Keratinocyte (primary cell): Measurements from ENCODE around the gene PITX3.

Source experiments
- CTCF ChIP-seq, 3 experiments: IDR thresholded peaks in 1 of 3; conservative IDR thresholded peaks in 1 of 3; optimal IDR thresholded peaks in 1 of 3; 2 replicates in 2 of 3; 3 replicates in 1 of 3; pipeline versions ENCODE3 to v1.5.1; 2011; ENCODE audit warnings: low read length in 3 of 3, mild to moderate bottlenecking in 3 of 3, moderate library complexity in 2 of 3, control low read depth in 1 of 3, inconsistent platforms in 1 of 3; ENCODE audit not compliant: insufficient read depth in 2 of 3; ENCODE audit errors: extremely low read depth in 1 of 3
- EZH2 ChIP-seq: IDR thresholded peaks from one replicate; pipeline ENCODE4 v1.6.1; 2012; ENCODE audit warnings: inconsistent platforms, mild to moderate bottlenecking, low read length, moderate library complexity

- no peak for TF ChIP-seq CTCF (optimal IDR thresholded peaks at IDR 0.05 in 1 of 3, IDR thresholded peaks at IDR 0.05 in 1 of 3, conservative IDR thresholded peaks at IDR 0.05 in 1 of 3; ENCODE audit: extremely low read depth in 1 of 3, insufficient read depth in 2 of 3, low read length in 3 of 3)
- no peak for TF ChIP-seq EZH2
These were observed 55.3 kb downstream of the PITX3 start for GRCh38 chr10:102185811-102186527.
